ENCODE data around the gene NUP50.

Gene NUP50

GRCh38 chr22:45230026-45230721 lies 66.4 kb downstream of the NUP50 start:
- TF ChIP-seq TARDBP (IDR thresholded peaks at IDR 0.05) (no peak), BHLHE40 (IDR thresholded peaks at IDR 0.05; ENCODE audit: borderline replicate concordance) (no peak), CTBP1 (IDR thresholded peaks at IDR 0.05; ENCODE audit: borderline replicate concordance) (no peak), SP1 (IDR thresholded peaks at IDR 0.05) (no peak), L3MBTL2 (conservative IDR thresholded peaks at IDR 0.05) (no peak), FOXM1 (IDR thresholded peaks at IDR 0.05; ENCODE audit: borderline replicate concordance) (no peak), ZNF384 (IDR thresholded peaks at IDR 0.05) (no peak), NFRKB (IDR thresholded peaks at IDR 0.05) (no peak), LEF1 (IDR thresholded peaks at IDR 0.05; ENCODE audit: borderline replicate concordance) (no peak), ARNT (IDR thresholded peaks at IDR 0.05) (no peak), FOXA1 (IDR thresholded peaks at IDR 0.05) (no peak), ELF4 (IDR thresholded peaks at IDR 0.05) (no peak), FOXK2 (IDR thresholded peaks at IDR 0.05) (no peak), PKNOX1 (IDR thresholded peaks at IDR 0.05) (no peak), HDGF (IDR thresholded peaks at IDR 0.05; ENCODE audit: borderline replicate concordance) (no peak), SUZ12 (IDR thresholded peaks at IDR 0.05) (no peak)
- CTCF ChIA-PET = no interaction called here
- POLR2A ChIA-PET = no interaction called here
- no peak for DNase-seq (ENCODE audit: extremely low spot score)

- no peak for TF ChIP-seq FOXA1 (IDR thresholded peaks at IDR 0.05)
- no peak for TF ChIP-seq HDGF (IDR thresholded peaks at IDR 0.05; ENCODE audit: borderline replicate concordance)
- no peak for TF ChIP-seq CTBP1 (IDR thresholded peaks at IDR 0.05; ENCODE audit: borderline replicate concordance)
- TF ChIP-seq TARDBP (IDR thresholded peaks at IDR 0.05) = no peak
- no peak for TF ChIP-seq ARNT (IDR thresholded peaks at IDR 0.05)
- TF ChIP-seq PKNOX1 (IDR thresholded peaks at IDR 0.05) = no peak
- TF ChIP-seq SUZ12 (IDR thresholded peaks at IDR 0.05) = no peak
- TF ChIP-seq BHLHE40 (IDR thresholded peaks at IDR 0.05; ENCODE audit: borderline replicate concordance) = no peak
- ChIA-PET CTCF (no interaction called here), POLR2A (no interaction called here)
- DNase-seq (ENCODE audit: extremely low spot score) = no peak
Measured at GRCh38 chr22:45231293-45231692, 67.6 kb downstream of the NUP50 start.

GRCh38 chr22:45233386-45233785 lies 69.7 kb downstream of the NUP50 start:
- no peak for DNase-seq (ENCODE audit: extremely low spot score)
- TF ChIP-seq HDGF (IDR thresholded peaks at IDR 0.05; ENCODE audit: borderline replicate concordance) (no peak), CTBP1 (IDR thresholded peaks at IDR 0.05; ENCODE audit: borderline replicate concordance) (no peak), FOXA1 (IDR thresholded peaks at IDR 0.05) (no peak), TARDBP (IDR thresholded peaks at IDR 0.05) (no peak), FOXM1 (IDR thresholded peaks at IDR 0.05; ENCODE audit: borderline replicate concordance) (no peak), ARNT (IDR thresholded peaks at IDR 0.05) (no peak), ZNF384 (IDR thresholded peaks at IDR 0.05) (no peak)
- POLR2A ChIA-PET = no interaction called here
- CTCF ChIA-PET = no interaction called here

- CTCF ChIA-PET = no interaction called here
- DNase-seq (ENCODE audit: extremely low spot score) = no peak
- no peak for TF ChIP-seq BHLHE40 (IDR thresholded peaks at IDR 0.05; ENCODE audit: borderline replicate concordance)
- TF ChIP-seq NFRKB (IDR thresholded peaks at IDR 0.05) = no peak
- TF ChIP-seq ARNT (IDR thresholded peaks at IDR 0.05) = no peak
- no peak for TF ChIP-seq SP1 (IDR thresholded peaks at IDR 0.05)
- no peak for TF ChIP-seq ELF4 (IDR thresholded peaks at IDR 0.05)
- no peak for TF ChIP-seq PKNOX1 (IDR thresholded peaks at IDR 0.05)
- TF ChIP-seq SUZ12 (IDR thresholded peaks at IDR 0.05) = no peak
- TF ChIP-seq TARDBP (IDR thresholded peaks at IDR 0.05) = no peak
- no peak for TF ChIP-seq L3MBTL2 (conservative IDR thresholded peaks at IDR 0.05)
- TF ChIP-seq LEF1 (IDR thresholded peaks at IDR 0.05; ENCODE audit: borderline replicate concordance) = no peak
- TF ChIP-seq FOXM1 (IDR thresholded peaks at IDR 0.05; ENCODE audit: borderline replicate concordance) = no peak
- no peak for TF ChIP-seq FOXK2 (IDR thresholded peaks at IDR 0.05)
- no peak for TF ChIP-seq CTBP1 (IDR thresholded peaks at IDR 0.05; ENCODE audit: borderline replicate concordance)
- no peak for TF ChIP-seq FOXA1 (IDR thresholded peaks at IDR 0.05)
- TF ChIP-seq HDGF (IDR thresholded peaks at IDR 0.05; ENCODE audit: borderline replicate concordance) = no peak
- POLR2A ChIA-PET = interaction anchor here (0.9 kb wide), 1 partner anchor 70 kb away, joined by 3 read pairs; the partner anchor contains the start of gene NUP50
Measured at GRCh38 chr22:45233827-45234226, 70.1 kb downstream of the NUP50 start.

- CTCF ChIA-PET = interaction anchor here (1.4 kb wide), 1 partner anchor 414 kb away, joined by 4 read pairs; no protein-coding TSS in a partner anchor
- DNase-seq (ENCODE audit: extremely low spot score) = no peak
- TF ChIP-seq SP1 (IDR thresholded peaks at IDR 0.05) (no peak), PKNOX1 (IDR thresholded peaks at IDR 0.05) (no peak), NFRKB (IDR thresholded peaks at IDR 0.05) (no peak), TARDBP (IDR thresholded peaks at IDR 0.05) (no peak), FOXK2 (IDR thresholded peaks at IDR 0.05) (no peak), BHLHE40 (IDR thresholded peaks at IDR 0.05; ENCODE audit: borderline replicate concordance) (no peak), ARNT (IDR thresholded peaks at IDR 0.05) (no peak), L3MBTL2 (conservative IDR thresholded peaks at IDR 0.05) (no peak), HDGF (IDR thresholded peaks at IDR 0.05; ENCODE audit: borderline replicate concordance) (no peak), FOXM1 (IDR thresholded peaks at IDR 0.05; ENCODE audit: borderline replicate concordance) (no peak), SUZ12 (IDR thresholded peaks at IDR 0.05) (no peak), CTBP1 (IDR thresholded peaks at IDR 0.05; ENCODE audit: borderline replicate concordance) (no peak), FOXA1 (IDR thresholded peaks at IDR 0.05) (no peak), ZNF384 (IDR thresholded peaks at IDR 0.05) (no peak), ELF4 (IDR thresholded peaks at IDR 0.05) (no peak), LEF1 (IDR thresholded peaks at IDR 0.05; ENCODE audit: borderline replicate concordance) (no peak)
- POLR2A ChIA-PET = no interaction called here
Measured at GRCh38 chr22:45235101-45235777, 71.5 kb downstream of the NUP50 start.
